CD4-positive, alpha-beta T cell (primary cell): ENCODE measurements around the gene ANKRD28. TPM values are rescaled to one million over a fixed set of nuclear protein-coding genes. Genes with fewer than 3 reads are reported as not detected.
"Not testable (repeated sequence)": the region's sequence is repeated elsewhere in the genome, so short reads cannot be mapped to it uniquely, and the experiment has no call there.

Experiments
- ATAC-seq: fragments of 200-7000 bp; cut with Tn5 transposase; one replicate; pipeline ENCODE4 v1.10.0; 2022; ENCODE audit warnings: mild to moderate bottlenecking; ENCODE audit not compliant: poor library complexity
- CTCF ChIA-PET: fragments of 350-600 bp; sonication (Branson Sonifier 250); formaldehyde crosslinking; loops from one replicate; lab custom pipeline; 2021; ENCODE audit warnings: antibody characterized with exemption, inconsistent platforms; lab: Charles Lee
- POLR2A ChIA-PET: fragments of 350-600 bp; sonication (Branson Sonifier 250); formaldehyde crosslinking; loops from one replicate; lab custom pipeline; 2021; ENCODE audit warnings: antibody characterized with exemption, inconsistent platforms; lab: Charles Lee
- DNase-seq, 14 experiments: peaks; one replicate each; pipeline ENCODE4 v3.0.0-alpha.2; 2013 to 2020; ENCODE audit warnings: mixed read lengths in 2 of 14
- H3K27ac ChIP-seq, 2 donors: one replicate each; pipeline versions ENCODE4 v1.5.1 to v1.7.0; 2013; ENCODE audit warnings: low read length in 2 of 2, low read depth in 1 of 2, mild to moderate bottlenecking in 1 of 2
- H3K27me3 ChIP-seq, 2 experiments: 1 replicate in 1 of 2; 2 replicates in 1 of 2; pipeline versions ENCODE4 v1.6.1 to v1.7.0; 2013; ENCODE audit warnings: low read length in 2 of 2, control low read depth in 1 of 2, mild to moderate bottlenecking in 1 of 2, moderate library complexity in 1 of 2; ENCODE audit not compliant: insufficient read depth in 2 of 2, control insufficient read depth in 1 of 2
- H3K36me3 ChIP-seq: one replicate; pipeline ENCODE4 v1.6.1; 2013; ENCODE audit warnings: low read length, control low read depth; ENCODE audit not compliant: insufficient read depth
- H3K4me1 ChIP-seq: one replicate; pipeline ENCODE4 v1.6.1; 2013; ENCODE audit warnings: low read length, control low read depth; ENCODE audit not compliant: insufficient read depth
- H3K4me3 ChIP-seq: one replicate; pipeline ENCODE4 v1.5.1; 2013; ENCODE audit warnings: mild to moderate bottlenecking, low read length, moderate library complexity
- H3K9me3 ChIP-seq, 2 experiments: 1 replicate in 1 of 2; 2 replicates in 1 of 2; pipeline versions ENCODE4 v1.6.1 to v1.7.0; 2013; ENCODE audit warnings: low read length in 2 of 2, mild to moderate bottlenecking in 2 of 2, control low read depth in 1 of 2, moderate library complexity in 1 of 2; ENCODE audit not compliant: control insufficient read depth in 1 of 2, insufficient read depth in 1 of 2
- H3K27ac Mint-ChIP-seq: one replicate; pipeline ENCODE4 v1.8.0; 2020; ENCODE audit warnings: mixed read lengths
- H3K27me3 Mint-ChIP-seq: one replicate; pipeline ENCODE4 v1.8.0; 2021; ENCODE audit warnings: mixed read lengths
- H3K36me3 Mint-ChIP-seq: one replicate; pipeline ENCODE4 v1.8.0; 2021; ENCODE audit warnings: low read depth, mixed read lengths
- H3K4me1 Mint-ChIP-seq: one replicate; pipeline ENCODE4 v1.8.0; 2021; ENCODE audit warnings: low read depth, mixed read lengths
- H3K4me3 Mint-ChIP-seq: one replicate; pipeline ENCODE4 v1.8.0; 2020; ENCODE audit warnings: mild to moderate bottlenecking, mixed read lengths
- H3K9me3 Mint-ChIP-seq: one replicate; pipeline ENCODE4 v1.8.0; 2020; ENCODE audit warnings: mixed read lengths
- CTCF ChIP-seq: fragments of 200-600 bp; IDR thresholded peaks from one replicate; pipeline ENCODE4 v1.8.0; 2022; ENCODE audit warnings: antibody characterized with exemption, mild to moderate bottlenecking
- intact Hi-C, 2 experiments: fragments of 100-400 bp; cut with DNase I in 1 of 2; cut with micrococcal nuclease in 1 of 2; formaldehyde crosslinking; loops; one replicate each; pipeline versions ENCODE4 v1.15.1 to v1.9.0; 2023 to 2025; cut with DNase I, micrococcal nuclease
- total RNA-seq, 174 experiments: library from RNA in 2 of 174; stranded (reverse) in 2 of 174; gene quantifications; one replicate each; pipeline ENCODE4 v1.2.3 and lab custom pipeline; 2021 to 2026

ANKRD28 gene
- total RNA-seq, 2 experiments from 2014 or later: 36.6 to 43.1 TPM

- H3K4me3 ChIP-seq: no peak overlapping the region
- H3K27me3 Mint-ChIP-seq: no peaks in the 10 kb centered on the region
- POLR2A ChIA-PET: no interaction called here
- H3K27ac ChIP-seq: no peak overlapping the region
- intact Hi-C loops: no loop called here
- H3K36me3 ChIP-seq: no peaks in the 10 kb centered on the region
- CTCF ChIA-PET: no interaction called here
- H3K9me3 ChIP-seq: peaks cover 3 to 5% of the 10 kb centered on the region in 2 experiments
- H3K4me1 ChIP-seq: peaks cover 3% of the 10 kb centered on the region
- H3K4me3 Mint-ChIP-seq: no peak overlapping the region
- TF ChIP-seq CTCF: no peak
- no peak for DNase-seq
- H3K36me3 Mint-ChIP-seq: peaks cover 24% of the 10 kb centered on the region
- H3K4me1 Mint-ChIP-seq: peaks cover 52% of the 10 kb centered on the region
- peaks cover 5% of the 10 kb centered on the region for H3K9me3 Mint-ChIP-seq
- H3K27me3 ChIP-seq: no peaks in the 10 kb centered on the region
- H3K27ac Mint-ChIP-seq: no peak overlapping the region
- ATAC-seq: no peak
Observed at GRCh38 chr3:15845475-15845874, 47.7 kb upstream of the ANKRD28 start.

GRCh38 chr3:15844889-15845288, 47.1 kb upstream of the ANKRD28 start:
- no peak overlapping the region for H3K4me3 Mint-ChIP-seq
- ATAC-seq: no peak
- peaks cover 11% of the 10 kb centered on the region for H3K9me3 Mint-ChIP-seq
- H3K4me1 Mint-ChIP-seq: peaks cover 55% of the 10 kb centered on the region
- H3K27ac Mint-ChIP-seq: peak overlapping the region; percentile 6
- H3K27me3 ChIP-seq: no peaks in the 10 kb centered on the region
- TF ChIP-seq CTCF: no peak
- ChIA-PET POLR2A (no interaction called here), CTCF (no interaction called here)
- no peaks in the 10 kb centered on the region for H3K27me3 Mint-ChIP-seq
- no peak overlapping the region for H3K4me3 ChIP-seq
- H3K9me3 ChIP-seq: peaks cover 3 to 5% of the 10 kb centered on the region in 2 experiments
- H3K36me3 Mint-ChIP-seq: peaks cover 29% of the 10 kb centered on the region
- H3K36me3 ChIP-seq: no peaks in the 10 kb centered on the region
- intact Hi-C loops: no loop called here
- no peak overlapping the region for H3K27ac ChIP-seq
- DNase-seq: no peak
- H3K4me1 ChIP-seq: peaks cover 3% of the 10 kb centered on the region

GRCh38 chr3:15841091-15841973, 43.6 kb upstream of the ANKRD28 start:
- ATAC-seq, H3K36me3 ChIP-seq, H3K9me3 ChIP-seq, H3K4me3 ChIP-seq, intact Hi-C loops, POLR2A ChIA-PET, H3K4me1 ChIP-seq, H3K27ac ChIP-seq, H3K27me3 ChIP-seq, H3K27ac Mint-ChIP-seq, H3K4me3 Mint-ChIP-seq, DNase-seq, H3K27me3 Mint-ChIP-seq, CTCF ChIA-PET: not testable (repeated sequence)
- Mint-ChIP-seq H3K4me1 (peaks cover 48% of the 10 kb centered on the region), H3K36me3 (peaks cover 51% of the 10 kb centered on the region), H3K9me3 (peaks cover 27% of the 10 kb centered on the region)
